ENCODE results near the gene DCST2. TPM values are rescaled to one million over a fixed set of nuclear protein-coding genes. Genes with fewer than 3 reads are reported as not detected.
A peak's percentile ranks its signal among the peaks of the same experiment; 100 is the strongest.

The DCST2 gene
- total and polyA plus RNA-seq, 9 of the 15 experiments (the other 6 are each of a cell fraction or from before 2014, with no cell fraction given), result 0.09 to 0.49 (median 0.11) TPM; not detected in 3

- TF ChIP-seq FOSL1 (tag; conservative IDR thresholded peaks at IDR 0.05) (no peak), NFE2L1 (tag; IDR thresholded peaks at IDR 0.05; ENCODE audit: borderline replicate concordance, low read depth) (no peak), ZFP1 (CRISPR knock-in tag; IDR thresholded peaks at IDR 0.05) (no peak), ADNP (tag; IDR thresholded peaks at IDR 0.05) (no peak), MYNN (IDR thresholded peaks at IDR 0.05) (no peak), MYNN (CRISPR knock-in tag; IDR thresholded peaks at IDR 0.05) (no peak), POLR2AphosphoS5 (IDR thresholded peaks at IDR 0.05; ENCODE audit: control insufficient read depth, insufficient read depth, low read depth, low read length) (peak; percentile 85), ZNF24 (IDR thresholded peaks at IDR 0.05) (no peak), TAF9B (IDR thresholded peaks at IDR 0.05; ENCODE audit: partially characterized antibody) (peak; percentile 68), BRCA1 (IDR thresholded peaks at IDR 0.05) (no peak), BRCA1 (CRISPR knock-in tag; IDR thresholded peaks at IDR 0.05) (no peak), EHMT2 (IDR thresholded peaks at IDR 0.05) (no peak), ELK3 (CRISPR knock-in tag; IDR thresholded peaks at IDR 0.05) (no peak), ZBTB8A (IDR thresholded peaks at IDR 0.05; ENCODE audit: partially characterized antibody) (no peak), ZNF696 (CRISPR knock-in tag; conservative IDR thresholded peaks at IDR 0.05) (no peak), DACH1 (IDR thresholded peaks at IDR 0.05; ENCODE audit: partially characterized antibody) (peak; percentile 84), E2F4 (CRISPR knock-in tag; IDR thresholded peaks at IDR 0.05; ENCODE audit: low read depth) (no peak)
- TF ChIP-seq, protein P1, sequence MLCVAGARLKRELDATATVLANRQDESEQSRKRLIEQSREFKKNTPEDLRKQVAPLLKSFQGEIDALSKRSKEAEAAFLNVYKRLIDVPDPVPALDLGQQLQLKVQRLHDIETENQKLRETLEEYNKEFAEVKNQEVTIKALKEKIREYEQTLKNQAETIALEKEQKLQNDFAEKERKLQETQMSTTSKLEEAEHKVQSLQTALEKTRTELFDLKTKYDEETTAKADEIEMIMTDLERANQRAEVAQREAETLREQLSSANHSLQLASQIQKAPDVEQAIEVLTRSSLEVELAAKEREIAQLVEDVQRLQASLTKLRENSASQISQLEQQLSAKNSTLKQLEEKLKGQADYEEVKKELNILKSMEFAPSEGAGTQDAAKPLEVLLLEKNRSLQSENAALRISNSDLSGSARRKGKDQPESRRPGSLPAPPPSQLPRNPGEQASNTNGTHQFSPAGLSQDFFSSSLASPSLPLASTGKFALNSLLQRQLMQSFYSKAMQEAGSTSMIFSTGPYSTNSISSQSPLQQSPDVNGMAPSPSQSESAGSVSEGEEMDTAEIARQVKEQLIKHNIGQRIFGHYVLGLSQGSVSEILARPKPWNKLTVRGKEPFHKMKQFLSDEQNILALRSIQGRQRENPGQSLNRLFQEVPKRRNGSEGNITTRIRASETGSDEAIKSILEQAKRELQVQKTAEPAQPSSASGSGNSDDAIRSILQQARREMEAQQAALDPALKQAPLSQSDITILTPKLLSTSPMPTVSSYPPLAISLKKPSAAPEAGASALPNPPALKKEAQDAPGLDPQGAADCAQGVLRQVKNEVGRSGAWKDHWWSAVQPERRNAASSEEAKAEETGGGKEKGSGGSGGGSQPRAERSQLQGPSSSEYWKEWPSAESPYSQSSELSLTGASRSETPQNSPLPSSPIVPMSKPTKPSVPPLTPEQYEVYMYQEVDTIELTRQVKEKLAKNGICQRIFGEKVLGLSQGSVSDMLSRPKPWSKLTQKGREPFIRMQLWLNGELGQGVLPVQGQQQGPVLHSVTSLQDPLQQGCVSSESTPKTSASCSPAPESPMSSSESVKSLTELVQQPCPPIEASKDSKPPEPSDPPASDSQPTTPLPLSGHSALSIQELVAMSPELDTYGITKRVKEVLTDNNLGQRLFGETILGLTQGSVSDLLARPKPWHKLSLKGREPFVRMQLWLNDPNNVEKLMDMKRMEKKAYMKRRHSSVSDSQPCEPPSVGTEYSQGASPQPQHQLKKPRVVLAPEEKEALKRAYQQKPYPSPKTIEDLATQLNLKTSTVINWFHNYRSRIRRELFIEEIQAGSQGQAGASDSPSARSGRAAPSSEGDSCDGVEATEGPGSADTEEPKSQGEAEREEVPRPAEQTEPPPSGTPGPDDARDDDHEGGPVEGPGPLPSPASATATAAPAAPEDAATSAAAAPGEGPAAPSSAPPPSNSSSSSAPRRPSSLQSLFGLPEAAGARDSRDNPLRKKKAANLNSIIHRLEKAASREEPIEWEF (CRISPR knock-in tag; IDR thresholded peaks at IDR 0.05), result no peak
- TF ChIP-seq, protein P2, sequence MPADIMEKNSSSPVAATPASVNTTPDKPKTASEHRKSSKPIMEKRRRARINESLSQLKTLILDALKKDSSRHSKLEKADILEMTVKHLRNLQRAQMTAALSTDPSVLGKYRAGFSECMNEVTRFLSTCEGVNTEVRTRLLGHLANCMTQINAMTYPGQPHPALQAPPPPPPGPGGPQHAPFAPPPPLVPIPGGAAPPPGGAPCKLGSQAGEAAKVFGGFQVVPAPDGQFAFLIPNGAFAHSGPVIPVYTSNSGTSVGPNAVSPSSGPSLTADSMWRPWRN (IDR thresholded peaks at IDR 0.05; ENCODE audit: low read depth), result 0 out of 2 replicates have a peak, but pooled peaks have one; percentile 15
Measured at GRCh38 chr1:154973344-154974101, 60.1 kb downstream of the DCST2 start (continued).

All from K562 (cell line).